Neural crest cell (in vitro differentiated cells): ENCODE results near the gene SPNS3. TPM values are rescaled to one million over a fixed set of nuclear protein-coding genes. Genes with fewer than 3 reads are reported as not detected.

Source experiments
- DNase-seq: peaks from one replicate; pipeline ENCODE4 v3.0.0; 2021; ENCODE audit warnings: low read depth, mixed read lengths, low spot score
- H3K27ac Mint-ChIP-seq: one replicate; pipeline ENCODE4 v1.8.0; 2021; ENCODE audit warnings: mild to moderate bottlenecking, mixed read lengths; ENCODE audit not compliant: unreplicated experiment
- H3K27me3 Mint-ChIP-seq: 2 replicates; pipeline ENCODE4 v1.8.0; 2021; ENCODE audit warnings: low read depth, mild to moderate bottlenecking, mixed read lengths
- H3K36me3 Mint-ChIP-seq: 2 replicates; pipeline ENCODE4 v1.8.0; 2021; ENCODE audit warnings: low read depth, mild to moderate bottlenecking, mixed read lengths
- H3K4me1 Mint-ChIP-seq: 2 replicates; pipeline ENCODE4 v1.8.0; 2021; ENCODE audit warnings: mixed read lengths
- H3K4me3 Mint-ChIP-seq: one replicate; pipeline ENCODE4 v1.8.0; 2021; ENCODE audit warnings: mild to moderate bottlenecking, mixed read lengths
- H3K9me3 Mint-ChIP-seq: 2 replicates; pipeline ENCODE4 v1.8.0; 2021; ENCODE audit warnings: mixed read lengths
- CTCF ChIP-seq: fragments of 200-600 bp; sonication (generic); conservative IDR thresholded peaks from 2 replicates; pipeline ENCODE4 v1.5.0; 2021; ENCODE audit warnings: antibody characterized with exemption, mild to moderate bottlenecking
- total RNA-seq: library from RNA; stranded (reverse); gene quantifications from 2 replicates; pipeline ENCODE4 v1.2.1, GENCODE V29; 2021

The SPNS3 gene
- total RNA-seq, 1 donor from 2014 or later, result not detected

GRCh38 chr17:4487296-4487695, 53.6 kb downstream of the SPNS3 start:
- DNase-seq, result no peak
- Mint-ChIP-seq H3K4me3 (no peak overlapping the region), H3K9me3 (no peaks in the 10 kb centered on the region), H3K27ac (no peak overlapping the region), H3K27me3 (no peaks in the 10 kb centered on the region), H3K36me3 (no peaks in the 10 kb centered on the region), H3K4me1 (no peaks in the 10 kb centered on the region)
- no peak for TF ChIP-seq CTCF

GRCh38 chr17:4487820-4488716, 54.3 kb downstream of the SPNS3 start:
- Mint-ChIP-seq H3K27ac (no peak overlapping the region), H3K9me3 (no peaks in the 10 kb centered on the region), H3K4me3 (no peak overlapping the region), H3K4me1 (peaks cover 7% of the 10 kb centered on the region), H3K27me3 (peaks cover 1% of the 10 kb centered on the region), H3K36me3 (no peaks in the 10 kb centered on the region)
- DNase-seq, result no peak
- TF ChIP-seq CTCF, result no peak

GRCh38 chr17:4488989-4489595, 55.4 kb downstream of the SPNS3 start:
- DNase-seq, result no peak
- no peak for TF ChIP-seq CTCF
- H3K36me3 Mint-ChIP-seq, result no peaks in the 10 kb centered on the region
- H3K27ac Mint-ChIP-seq, result no peak overlapping the region
- H3K4me1 Mint-ChIP-seq, result peaks cover 13% of the 10 kb centered on the region
- peaks cover 6% of the 10 kb centered on the region for H3K27me3 Mint-ChIP-seq
- H3K4me3 Mint-ChIP-seq, result no peak overlapping the region
- no peaks in the 10 kb centered on the region for H3K9me3 Mint-ChIP-seq

GRCh38 chr17:4490109-4490591, 56.4 kb downstream of the SPNS3 start:
- H3K27me3 Mint-ChIP-seq, result peaks cover 6% of the 10 kb centered on the region
- H3K36me3 Mint-ChIP-seq, result no peaks in the 10 kb centered on the region
- no peak for DNase-seq
- H3K4me1 Mint-ChIP-seq, result peaks cover 13% of the 10 kb centered on the region
- no peak for TF ChIP-seq CTCF
- H3K4me3 Mint-ChIP-seq, result no peak overlapping the region
- H3K9me3 Mint-ChIP-seq, result no peaks in the 10 kb centered on the region
- no peak overlapping the region for H3K27ac Mint-ChIP-seq

- DNase-seq, result no peak
- no peak overlapping the region for H3K27ac Mint-ChIP-seq
Observed at GRCh38 chr17:4490637-4491061, 56.9 kb downstream of the SPNS3 start.

More at GRCh38 chr17:4490637-4491061, 56.9 kb downstream of the SPNS3 start:
- peaks cover 13% of the 10 kb centered on the region for H3K4me1 Mint-ChIP-seq
- H3K36me3 Mint-ChIP-seq, result no peaks in the 10 kb centered on the region
- no peak for TF ChIP-seq CTCF
- no peak overlapping the region for H3K4me3 Mint-ChIP-seq
- peaks cover 10% of the 10 kb centered on the region for H3K27me3 Mint-ChIP-seq
- no peaks in the 10 kb centered on the region for H3K9me3 Mint-ChIP-seq
